Glutamatergic neuron (in vitro differentiated cells): ENCODE measurements around the gene CRYGS. TPM values are rescaled to one million over a fixed set of nuclear protein-coding genes. Genes with fewer than 3 reads are reported as not detected.

Experiments used
- DNase-seq: peaks from one replicate; pipeline ENCODE4 v3.0.0; 2022
- H3K27ac Mint-ChIP-seq: one replicate; pipeline ENCODE4 v1.8.0; 2020; ENCODE audit warnings: mild to moderate bottlenecking, mixed read lengths, inconsistent platforms; ENCODE audit not compliant: unreplicated experiment
- H3K27me3 Mint-ChIP-seq: one replicate; pipeline ENCODE4 v1.8.0; 2020; ENCODE audit warnings: mild to moderate bottlenecking, moderate library complexity, mixed read lengths, inconsistent platforms; ENCODE audit not compliant: unreplicated experiment
- H3K36me3 Mint-ChIP-seq: one replicate; pipeline ENCODE4 v1.8.0; 2020; ENCODE audit warnings: mild to moderate bottlenecking, mixed read lengths, inconsistent platforms; ENCODE audit not compliant: unreplicated experiment
- H3K4me1 Mint-ChIP-seq: one replicate; pipeline ENCODE4 v1.8.0; 2020; ENCODE audit warnings: mild to moderate bottlenecking, low read depth, mixed read lengths, inconsistent platforms; ENCODE audit not compliant: unreplicated experiment
- H3K4me3 Mint-ChIP-seq: one replicate; pipeline ENCODE4 v1.8.0; 2020; ENCODE audit warnings: mild to moderate bottlenecking, mixed read lengths, inconsistent platforms; ENCODE audit not compliant: unreplicated experiment
- H3K9me3 Mint-ChIP-seq: one replicate; pipeline ENCODE4 v1.8.0; 2020; ENCODE audit warnings: mild to moderate bottlenecking, moderate library complexity, mixed read lengths, inconsistent platforms; ENCODE audit not compliant: unreplicated experiment
- total RNA-seq: library from RNA; stranded (reverse); fragmentation: NEBNext Ultra II Directional; extraction: Animal tissue kit (Norgen Biotek cat#: 25700); gene quantifications from one replicate; pipeline ENCODE4 v1.2.1, GENCODE V29; 2021; ENCODE audit not compliant: unreplicated experiment
- TF ChIP-seq, protein P1 (sequence below): fragments of 200-600 bp; sonication (generic); IDR thresholded peaks from one replicate; pipeline ENCODE4 v1.5.0; 2021; ENCODE audit not compliant: partially characterized antibody, unreplicated experiment

The CRYGS gene
- total RNA-seq, 1 donor from 2014 or later = 3.7 TPM

DNA sequence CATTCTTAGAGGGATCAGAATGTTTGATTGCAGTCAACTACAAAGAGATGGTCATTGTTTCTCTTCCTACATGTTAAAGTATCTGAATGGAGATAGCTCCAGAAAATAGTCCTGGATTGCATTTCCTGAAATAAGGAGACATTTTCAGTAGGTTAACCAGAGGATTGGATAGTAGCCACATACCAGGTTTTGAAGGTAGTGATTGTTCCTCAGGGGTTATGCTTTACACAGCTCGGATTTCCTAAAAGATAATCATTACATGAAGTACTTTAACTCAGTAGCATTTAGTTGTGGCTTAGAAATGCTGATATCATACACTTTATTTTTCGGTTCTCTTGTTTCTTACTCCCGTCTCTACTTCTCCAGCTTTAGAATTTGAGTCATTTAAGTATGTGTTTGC is 36.6 kb upstream of the CRYGS start:
- TF ChIP-seq, protein P1, sequence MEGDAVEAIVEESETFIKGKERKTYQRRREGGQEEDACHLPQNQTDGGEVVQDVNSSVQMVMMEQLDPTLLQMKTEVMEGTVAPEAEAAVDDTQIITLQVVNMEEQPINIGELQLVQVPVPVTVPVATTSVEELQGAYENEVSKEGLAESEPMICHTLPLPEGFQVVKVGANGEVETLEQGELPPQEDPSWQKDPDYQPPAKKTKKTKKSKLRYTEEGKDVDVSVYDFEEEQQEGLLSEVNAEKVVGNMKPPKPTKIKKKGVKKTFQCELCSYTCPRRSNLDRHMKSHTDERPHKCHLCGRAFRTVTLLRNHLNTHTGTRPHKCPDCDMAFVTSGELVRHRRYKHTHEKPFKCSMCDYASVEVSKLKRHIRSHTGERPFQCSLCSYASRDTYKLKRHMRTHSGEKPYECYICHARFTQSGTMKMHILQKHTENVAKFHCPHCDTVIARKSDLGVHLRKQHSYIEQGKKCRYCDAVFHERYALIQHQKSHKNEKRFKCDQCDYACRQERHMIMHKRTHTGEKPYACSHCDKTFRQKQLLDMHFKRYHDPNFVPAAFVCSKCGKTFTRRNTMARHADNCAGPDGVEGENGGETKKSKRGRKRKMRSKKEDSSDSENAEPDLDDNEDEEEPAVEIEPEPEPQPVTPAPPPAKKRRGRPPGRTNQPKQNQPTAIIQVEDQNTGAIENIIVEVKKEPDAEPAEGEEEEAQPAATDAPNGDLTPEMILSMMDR = no peak
- Mint-ChIP-seq H3K36me3 (peaks cover 9% of the 10 kb centered on the region), H3K9me3 (no peaks in the 10 kb centered on the region), H3K27ac (no peak overlapping the region), H3K27me3 (no peaks in the 10 kb centered on the region), H3K4me3 (no peak overlapping the region), H3K4me1 (no peaks in the 10 kb centered on the region)
- no peak for DNase-seq

DNA sequence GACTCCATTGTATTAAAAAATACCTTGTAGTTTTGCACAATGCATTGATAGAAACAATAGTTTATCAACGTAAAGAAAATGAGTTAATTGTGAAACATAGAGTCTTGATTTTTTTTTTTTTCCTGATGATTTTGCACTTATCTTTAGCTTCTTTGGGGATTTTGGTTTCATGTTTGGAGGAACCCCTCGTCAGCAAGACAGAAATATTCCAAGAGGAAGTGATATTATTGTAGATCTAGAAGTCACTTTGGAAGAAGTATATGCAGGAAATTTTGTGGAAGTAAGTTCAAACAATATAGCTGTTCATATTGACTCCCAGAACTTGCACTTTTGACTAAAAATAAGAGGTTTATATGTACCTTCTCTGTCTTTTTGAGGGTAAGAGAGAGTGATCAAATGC is 33.3 kb upstream of the CRYGS start:
- H3K4me1 Mint-ChIP-seq = no peaks in the 10 kb centered on the region
- TF ChIP-seq, protein P1 = no peak
- H3K36me3 Mint-ChIP-seq = no peaks in the 10 kb centered on the region
- H3K27me3 Mint-ChIP-seq = no peaks in the 10 kb centered on the region
- no peak for DNase-seq
- no peak overlapping the region for H3K4me3 Mint-ChIP-seq
- no peak overlapping the region for H3K27ac Mint-ChIP-seq
- no peaks in the 10 kb centered on the region for H3K9me3 Mint-ChIP-seq

DNA sequence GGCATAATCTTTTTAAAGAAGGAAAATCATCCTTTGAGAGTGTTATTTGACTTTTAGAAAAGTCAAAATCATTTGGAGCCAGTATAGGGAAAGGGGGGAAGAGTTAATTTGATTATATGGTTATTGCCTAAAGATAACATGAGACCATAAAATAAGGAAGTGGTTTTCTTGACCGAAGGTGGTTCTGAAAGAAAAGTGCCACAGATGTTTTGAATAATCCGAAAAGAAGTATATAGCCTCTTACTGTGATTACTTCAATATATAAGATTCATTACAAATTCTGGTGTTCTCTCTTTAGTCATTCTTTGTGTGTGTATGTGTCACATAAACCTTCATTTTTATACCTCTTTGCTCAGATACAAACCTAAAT is 27.4 kb upstream of the CRYGS start:
- DNase-seq = no peak
- no peaks in the 10 kb centered on the region for H3K36me3 Mint-ChIP-seq
- peaks cover 10% of the 10 kb centered on the region for H3K4me1 Mint-ChIP-seq
- TF ChIP-seq, protein P1 = no peak
- H3K4me3 Mint-ChIP-seq = peak overlapping the region; percentile 94
- H3K9me3 Mint-ChIP-seq = peaks cover 4% of the 10 kb centered on the region
- peaks cover 11% of the 10 kb centered on the region for H3K27me3 Mint-ChIP-seq
- H3K27ac Mint-ChIP-seq = no peak overlapping the region

DNA sequence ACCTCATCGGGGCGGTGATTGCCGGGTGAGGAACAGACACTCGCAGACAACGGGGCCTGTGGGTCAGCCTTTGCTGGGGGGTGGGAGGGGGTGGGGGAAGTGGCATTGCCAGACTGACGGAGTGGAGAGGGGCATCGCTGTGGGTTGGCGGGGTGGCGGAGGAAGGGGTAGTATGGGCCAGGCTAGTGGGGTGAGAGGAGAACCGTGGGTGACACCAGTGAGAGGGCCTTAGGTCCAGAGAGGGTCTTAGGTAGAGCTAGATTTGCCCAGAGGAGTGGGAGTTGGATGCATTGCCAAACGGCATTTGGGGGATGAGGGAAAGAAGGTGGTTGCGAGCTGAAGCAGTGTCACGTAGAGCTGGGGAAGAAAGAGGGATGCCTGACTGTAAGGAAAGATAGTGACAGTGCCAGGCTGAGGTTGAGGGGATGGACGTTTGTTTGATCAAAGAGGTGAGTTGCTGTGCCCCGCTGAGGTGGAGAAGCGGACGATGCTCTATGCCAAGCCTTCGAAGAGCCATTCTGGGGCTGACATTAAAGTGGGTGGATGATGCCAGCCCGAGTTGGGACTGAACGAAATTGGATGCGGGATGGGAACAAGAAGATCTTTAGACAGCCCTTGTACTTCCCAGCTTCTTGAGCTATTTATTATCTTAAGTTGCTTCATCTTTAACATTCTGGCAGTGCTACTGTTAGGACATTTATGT is 26.9 kb upstream of the CRYGS start:
- Mint-ChIP-seq H3K36me3 (no peaks in the 10 kb centered on the region), H3K4me1 (peaks cover 10% of the 10 kb centered on the region), H3K4me3 (peak overlapping the region; percentile 94), H3K27ac (peak overlapping the region; percentile 48), H3K27me3 (peaks cover 11% of the 10 kb centered on the region), H3K9me3 (peaks cover 4% of the 10 kb centered on the region)
- TF ChIP-seq, protein P1 = no peak
- DNase-seq = peak; percentile 21

DNA sequence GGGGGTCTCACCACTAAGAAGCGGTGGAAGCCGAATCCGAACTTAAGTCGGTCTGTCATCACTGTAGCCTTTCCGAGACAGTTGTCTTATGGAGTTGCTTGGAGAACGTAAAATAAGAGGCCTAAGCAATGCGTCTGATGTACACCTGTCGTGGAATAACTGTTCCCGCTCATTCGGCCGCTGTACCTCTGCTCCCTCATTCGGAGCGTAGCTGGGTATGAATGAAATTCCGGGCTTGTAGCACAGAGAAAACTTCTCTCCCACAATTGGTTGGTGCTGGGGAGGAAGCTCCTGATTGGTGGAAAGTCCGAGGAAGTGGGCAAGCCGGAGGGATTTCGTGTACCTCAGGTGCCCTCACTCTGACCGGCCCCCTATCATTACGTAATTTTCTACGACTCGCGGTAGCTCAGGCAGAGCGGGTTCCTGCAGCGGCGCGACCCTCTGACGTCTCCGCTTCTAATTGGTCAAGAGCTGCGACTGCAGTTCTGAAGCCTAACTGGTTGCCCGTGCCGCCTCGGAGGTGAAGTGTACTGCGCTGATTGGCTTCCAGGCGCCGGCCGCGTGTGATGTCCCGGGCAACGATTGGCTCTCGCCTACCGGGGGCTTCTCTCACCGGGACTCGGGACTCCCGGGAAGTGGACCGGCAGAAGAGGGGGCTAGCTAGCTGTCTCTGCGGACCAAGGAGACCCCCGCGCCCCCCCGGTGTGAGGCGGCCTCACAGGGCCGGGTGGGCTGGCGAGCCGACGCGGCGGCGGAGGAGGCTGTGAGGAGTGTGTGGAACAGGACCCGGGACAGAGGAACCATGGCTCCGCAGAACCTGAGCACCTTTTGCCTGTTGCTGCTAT is 26.1 kb upstream of the CRYGS start, which contains the start of gene DNAJB11:
TSS of gene DNAJB11 (plus strand) at position 625 of the 845 bp plus-strand sequence. CDS start at position 803, 178 bp downstream.
- TF ChIP-seq, protein P1 = no peak
- H3K4me3 Mint-ChIP-seq = peak within 1 kb of the TSS; percentile 94

More for the DNA sequence above, 26.1 kb upstream of the CRYGS start, which contains the start of gene DNAJB11:
- peak within 1 kb of the TSS; percentile 48 for H3K27ac Mint-ChIP-seq
- H3K36me3 Mint-ChIP-seq = no peaks in the 10 kb centered on the region
- peaks cover 10% of the 10 kb centered on the region for H3K4me1 Mint-ChIP-seq
- H3K27me3 Mint-ChIP-seq = peaks cover 11% of the 10 kb centered on the region
- DNase-seq = peak; percentile 97
- peaks cover 4% of the 10 kb centered on the region for H3K9me3 Mint-ChIP-seq
